Stimulated activated CD4-positive, alpha-beta T cell treated with anti-CD3 and anti-CD28 coated beads, Interleukin-1b, Interleukin-23, amount 100 ng/mL, for 24 hours (primary cell): Measurements from ENCODE around the gene INPP5D.
A peak's percentile ranks its signal among the peaks of the same experiment; 100 is the strongest.

Experiments
- DNase-seq, 4 experiments: peaks; one replicate each; pipeline ENCODE4 v3.0.0-alpha.2; 2020; ENCODE audit warnings: low read depth in 4 of 4, low spot score in 1 of 4

Gene INPP5D

GRCh38 chr2:233032551-233033320 is 27.4 kb upstream of the INPP5D start, which contains the start of gene NEU2:
Gene NEU2, plus strand, starts transcription at chr2:233032672. Its CDS starts 0 bp downstream, at chr2:233032672.
- no peak for DNase-seq

GRCh38 chr2:233033672-233034071 is 26.5 kb upstream of the INPP5D start:
- peak in 1 of 4 experiments; percentile 7 for DNase-seq

- DNase-seq, result no peak
Measured at GRCh38 chr2:233034091-233034882, 25.9 kb upstream of the INPP5D start.

GRCh38 chr2:233035426-233036161 is 24.5 kb upstream of the INPP5D start:
- DNase-seq, result no peak

GRCh38 chr2:233036162-233036838 is 23.8 kb upstream of the INPP5D start:
- DNase-seq, result no peak

GRCh38 chr2:233037078-233037477 is 23.1 kb upstream of the INPP5D start:
- no peak for DNase-seq

- DNase-seq, result no peak
Measured at GRCh38 chr2:233039212-233039845, 20.8 kb upstream of the INPP5D start.

GRCh38 chr2:233039846-233040530 is 20.2 kb upstream of the INPP5D start:
- no peak for DNase-seq

- DNase-seq, result no peak
Measured at GRCh38 chr2:233040571-233040970, 19.6 kb upstream of the INPP5D start.

- no peak for DNase-seq
Measured at GRCh38 chr2:233041722-233042323, 18.3 kb upstream of the INPP5D start.

- DNase-seq, result no peak
Measured at GRCh38 chr2:233042549-233042948, 17.6 kb upstream of the INPP5D start.

GRCh38 chr2:233044974-233045605 is 15.1 kb upstream of the INPP5D start:
- DNase-seq, result no peak

- DNase-seq, result no peak
Measured at GRCh38 chr2:233047206-233047605, 12.9 kb upstream of the INPP5D start.

GRCh38 chr2:233047667-233048066 is 12.5 kb upstream of the INPP5D start:
- DNase-seq, result no peak

GRCh38 chr2:233048569-233049193 is 11.5 kb upstream of the INPP5D start:
- no peak for DNase-seq

GRCh38 chr2:233049194-233049761 is 10.9 kb upstream of the INPP5D start:
- no peak for DNase-seq

GRCh38 chr2:233051241-233052149 is 8.6 kb upstream of the INPP5D start:
- no peak for DNase-seq
